ENCODE results near the gene SLC5A9. TPM values are rescaled to one million over a fixed set of nuclear protein-coding genes. Genes with fewer than 3 reads are reported as not detected.

SLC5A9 gene
- total and polyA plus RNA-seq, 2 experiments from 2014 or later, result 20.9 to 26.5 TPM

GRCh38 chr1:48227165-48228013 lies 4.9 kb downstream of the SLC5A9 start:
- Histone ChIP-seq H4K20me1 (ENCODE audit: insufficient read depth, poor library complexity, severe bottlenecking) (no peaks in the 10 kb centered on the region), H3K4me3 (no peak overlapping the region), H3K27me3 (no peaks in the 10 kb centered on the region), H2AFZ (no peak overlapping the region), H3K79me2 (peaks cover 3% of the 10 kb centered on the region), H3K4me1 (ENCODE audit: insufficient read depth) (peaks cover 7% of the 10 kb centered on the region), H3K9me2 (replicated peaks; ENCODE audit: insufficient read depth) (no peaks in the 10 kb centered on the region), H3K4me2 (no peak overlapping the region), H3K27ac (no peak overlapping the region), H3K9me3 (ENCODE audit: low read depth) (no peaks in the 10 kb centered on the region), H3K36me3 (replicated peaks; ENCODE audit: insufficient read depth, low read depth) (no peaks in the 10 kb centered on the region)
- 85% methylated on average over 10 of the region's 10 CpGs for WGBS (ENCODE audit: low lambda C conversion rate, missing lambda C conversion rate)
- TF ChIP-seq EZH2 (IDR thresholded peaks at IDR 0.05; ENCODE audit: borderline replicate concordance) (no peak), CTCF (IDR thresholded peaks at IDR 0.05; ENCODE audit: poor library complexity) (no peak), EZH2phosphoT487 (IDR thresholded peaks at IDR 0.05; ENCODE audit: low read depth, severe bottlenecking, unreplicated experiment) (no peak)
- no peak for DNase-seq (ENCODE audit: low spot score)

GRCh38 chr1:48228156-48228555 lies 5.6 kb downstream of the SLC5A9 start:
- H3K4me3 ChIP-seq, result no peak overlapping the region
- H3K4me1 ChIP-seq (ENCODE audit: insufficient read depth), result peaks cover 4% of the 10 kb centered on the region
- H4K20me1 ChIP-seq (ENCODE audit: insufficient read depth, poor library complexity, severe bottlenecking), result no peaks in the 10 kb centered on the region
- TF ChIP-seq EZH2phosphoT487 (IDR thresholded peaks at IDR 0.05; ENCODE audit: low read depth, severe bottlenecking, unreplicated experiment) (no peak), EZH2 (IDR thresholded peaks at IDR 0.05; ENCODE audit: borderline replicate concordance) (no peak), CTCF (IDR thresholded peaks at IDR 0.05; ENCODE audit: poor library complexity) (no peak)
- no peak overlapping the region for H3K27ac ChIP-seq
- H3K36me3 ChIP-seq (replicated peaks; ENCODE audit: insufficient read depth, low read depth), result no peaks in the 10 kb centered on the region
- no peak overlapping the region for H2AFZ ChIP-seq
- WGBS (ENCODE audit: low lambda C conversion rate, missing lambda C conversion rate), result 63% methylated on average over 5 of the region's 5 CpGs
- H3K27me3 ChIP-seq, result no peaks in the 10 kb centered on the region
- DNase-seq (ENCODE audit: low spot score), result peak; percentile 23
- peaks cover 3% of the 10 kb centered on the region for H3K79me2 ChIP-seq
- no peak overlapping the region for H3K4me2 ChIP-seq
- no peaks in the 10 kb centered on the region for H3K9me2 ChIP-seq (replicated peaks; ENCODE audit: insufficient read depth)
- H3K9me3 ChIP-seq (ENCODE audit: low read depth), result no peaks in the 10 kb centered on the region

DNA sequence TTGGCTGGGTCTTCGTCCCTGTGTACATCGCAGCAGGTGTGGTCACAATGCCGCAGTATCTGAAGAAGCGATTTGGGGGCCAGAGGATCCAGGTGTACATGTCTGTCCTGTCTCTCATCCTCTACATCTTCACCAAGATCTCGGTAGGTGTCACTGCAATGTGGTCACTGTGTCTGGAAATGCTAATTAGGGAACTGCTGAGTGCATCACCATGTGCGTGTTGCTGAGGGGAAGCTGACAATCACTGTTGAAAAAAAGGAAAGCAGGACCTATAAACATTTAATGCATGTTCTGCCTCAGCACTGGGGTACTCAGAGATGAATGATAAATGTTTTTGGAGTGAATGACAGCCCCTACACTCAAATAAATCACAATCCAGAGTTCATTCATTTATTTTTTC lies 6.8 kb downstream of the SLC5A9 start:
- 89% methylated on average over 6 of the region's 6 CpGs for WGBS (ENCODE audit: low lambda C conversion rate, missing lambda C conversion rate)
- Histone ChIP-seq H2AFZ (no peak overlapping the region), H3K36me3 (replicated peaks; ENCODE audit: insufficient read depth, low read depth) (no peaks in the 10 kb centered on the region), H3K9me2 (replicated peaks; ENCODE audit: insufficient read depth) (no peaks in the 10 kb centered on the region), H3K4me2 (no peak overlapping the region), H3K4me3 (no peak overlapping the region), H3K4me1 (ENCODE audit: insufficient read depth) (no peaks in the 10 kb centered on the region), H3K79me2 (no peaks in the 10 kb centered on the region), H3K27ac (no peak overlapping the region), H3K27me3 (no peaks in the 10 kb centered on the region), H3K9me3 (ENCODE audit: low read depth) (no peaks in the 10 kb centered on the region), H4K20me1 (ENCODE audit: insufficient read depth, poor library complexity, severe bottlenecking) (no peaks in the 10 kb centered on the region)
- DNase-seq (ENCODE audit: low spot score), result no peak
- TF ChIP-seq CTCF (IDR thresholded peaks at IDR 0.05; ENCODE audit: poor library complexity), result no peak
- TF ChIP-seq EZH2phosphoT487 (IDR thresholded peaks at IDR 0.05; ENCODE audit: low read depth, severe bottlenecking, unreplicated experiment), result no peak
- TF ChIP-seq EZH2 (IDR thresholded peaks at IDR 0.05; ENCODE audit: borderline replicate concordance), result no peak

Data from hepatocyte (in vitro differentiated cells).